Keratinocyte (primary cell): ENCODE data around the gene CDYL2. TPM values are rescaled to one million over a fixed set of nuclear protein-coding genes. Genes with fewer than 3 reads are reported as not detected.

ENCODE experiments used
- DNase-seq: peaks from one replicate; pipeline ENCODE4 v3.0.0-alpha.2; 2011; ENCODE audit warnings: low read depth, missing footprints, low spot score
- FAIRE-seq: peaks from 2 replicates; lab custom pipeline; 2011; peaks lifted over from hg19 to GRCh38; lab: Jason Lieb, UNC
- H2AFZ ChIP-seq: 2 replicates; pipeline ENCODE4 v1.6.0; 2012; ENCODE audit warnings: low read length, control low read depth, inconsistent platforms; ENCODE audit not compliant: control insufficient read depth
- H3K27ac ChIP-seq: 2 replicates; pipeline ENCODE4 v1.5.1; 2011; ENCODE audit warnings: low read length; ENCODE audit not compliant: control insufficient read depth, insufficient read depth
- H3K27me3 ChIP-seq: 3 replicates; pipeline ENCODE4 v1.6.0; 2011; ENCODE audit warnings: low read length; ENCODE audit not compliant: control insufficient read depth, insufficient read depth; ENCODE audit errors: extremely low read depth
- H3K36me3 ChIP-seq, 2 experiments: 2 replicates in 1 of 2; 3 replicates in 1 of 2; pipeline ENCODE4 v1.5.1; 2011; ENCODE audit warnings: low read length in 2 of 2, mild to moderate bottlenecking in 1 of 2; ENCODE audit not compliant: control insufficient read depth in 2 of 2, insufficient read depth in 2 of 2; ENCODE audit errors: extremely low read depth in 1 of 2
- H3K4me1 ChIP-seq: 3 replicates; pipeline ENCODE4 v1.5.1; 2011; ENCODE audit warnings: low read length; ENCODE audit not compliant: control insufficient read depth, insufficient read depth; ENCODE audit errors: extremely low read depth
- H3K4me2 ChIP-seq: 3 replicates; pipeline ENCODE4 v1.6.0; 2011; ENCODE audit warnings: low read depth, low read length; ENCODE audit not compliant: control insufficient read depth, insufficient read depth; ENCODE audit errors: extremely low read depth
- H3K4me3 ChIP-seq, 3 experiments: fragments of 200-600 bp in 1 of 3; sonication (generic) in 1 of 3; 2 replicates in 2 of 3; 3 replicates in 1 of 3; pipeline ENCODE4 v1.5.1; 2011 to 2016; ENCODE audit warnings: low read length in 3 of 3, mild to moderate bottlenecking in 3 of 3, control low read depth in 2 of 3, inconsistent platforms in 1 of 3, low read depth in 1 of 3, mixed read lengths in 1 of 3, mixed run types in 1 of 3, moderate library complexity in 1 of 3; ENCODE audit not compliant: control insufficient read depth in 2 of 3, insufficient read depth in 2 of 3; ENCODE audit errors: extremely low read depth in 1 of 3
- H3K79me2 ChIP-seq: 2 replicates; pipeline ENCODE4 v1.6.0; 2012; ENCODE audit warnings: low read length; ENCODE audit not compliant: control insufficient read depth, insufficient read depth
- H3K9ac ChIP-seq: 3 replicates; pipeline ENCODE4 v1.6.0; 2011; ENCODE audit warnings: low read length; ENCODE audit not compliant: control insufficient read depth, insufficient read depth; ENCODE audit errors: extremely low read depth
- H3K9me1 ChIP-seq: 3 replicates; pipeline ENCODE4 v1.6.0; 2011; ENCODE audit warnings: low read length; ENCODE audit not compliant: control insufficient read depth, insufficient read depth; ENCODE audit errors: extremely low read depth
- H3K9me3 ChIP-seq: 2 replicates; pipeline ENCODE4 v1.5.1; 2012; ENCODE audit warnings: low read depth, low read length; ENCODE audit not compliant: control insufficient read depth
- H4K20me1 ChIP-seq: 3 replicates; pipeline ENCODE4 v1.6.0; 2011; ENCODE audit warnings: low read length; ENCODE audit not compliant: control insufficient read depth, insufficient read depth; ENCODE audit errors: extremely low read depth
- EZH2 ChIP-seq: IDR thresholded peaks from one replicate; pipeline ENCODE4 v1.6.1; 2012; ENCODE audit warnings: inconsistent platforms, mild to moderate bottlenecking, low read length, moderate library complexity
- dilution Hi-C: fragments of 300-500 bp; cut with MboI; formaldehyde crosslinking; loops from one replicate; pipeline ENCODE4 v1.7.0; 2020; ENCODE audit warnings: low sequenced_read_pairs; ENCODE audit not compliant: extremely low pct_ligation_motif_present
- polyA plus RNA-seq, 5 experiments: library from polyadenylated mRNA; depleted of rRNA in 3 of 5; stranded (reverse) in 3 of 5; stranded (forward) in 1 of 5; unstranded in 1 of 5; fragments of >200 nt; gene quantifications; 1 replicate in 1 of 5; 2 replicates in 3 of 5; 3 replicates in 1 of 5; pipeline versions ENCODE4 v1.2.1 to v1.2.3, GENCODE V29; 2011 to 2012; ENCODE audit warnings: missing spikeins in 2 of 5, low read depth in 1 of 5, low replicate concordance in 1 of 5
- TF ChIP-seq, protein P1 (sequence below), 3 experiments: IDR thresholded peaks in 1 of 3; conservative IDR thresholded peaks in 1 of 3; optimal IDR thresholded peaks in 1 of 3; 2 replicates in 2 of 3; 3 replicates in 1 of 3; pipeline versions ENCODE3 to v1.5.1; 2011; ENCODE audit warnings: low read length in 3 of 3, mild to moderate bottlenecking in 3 of 3, moderate library complexity in 2 of 3, control low read depth in 1 of 3, inconsistent platforms in 1 of 3; ENCODE audit not compliant: insufficient read depth in 2 of 3; ENCODE audit errors: extremely low read depth in 1 of 3

The CDYL2 gene
- polyA plus RNA-seq, 1 donor (not counting 4 experiments of a cell fraction or from before 2014, with no cell fraction given): 2.0 TPM

DNA sequence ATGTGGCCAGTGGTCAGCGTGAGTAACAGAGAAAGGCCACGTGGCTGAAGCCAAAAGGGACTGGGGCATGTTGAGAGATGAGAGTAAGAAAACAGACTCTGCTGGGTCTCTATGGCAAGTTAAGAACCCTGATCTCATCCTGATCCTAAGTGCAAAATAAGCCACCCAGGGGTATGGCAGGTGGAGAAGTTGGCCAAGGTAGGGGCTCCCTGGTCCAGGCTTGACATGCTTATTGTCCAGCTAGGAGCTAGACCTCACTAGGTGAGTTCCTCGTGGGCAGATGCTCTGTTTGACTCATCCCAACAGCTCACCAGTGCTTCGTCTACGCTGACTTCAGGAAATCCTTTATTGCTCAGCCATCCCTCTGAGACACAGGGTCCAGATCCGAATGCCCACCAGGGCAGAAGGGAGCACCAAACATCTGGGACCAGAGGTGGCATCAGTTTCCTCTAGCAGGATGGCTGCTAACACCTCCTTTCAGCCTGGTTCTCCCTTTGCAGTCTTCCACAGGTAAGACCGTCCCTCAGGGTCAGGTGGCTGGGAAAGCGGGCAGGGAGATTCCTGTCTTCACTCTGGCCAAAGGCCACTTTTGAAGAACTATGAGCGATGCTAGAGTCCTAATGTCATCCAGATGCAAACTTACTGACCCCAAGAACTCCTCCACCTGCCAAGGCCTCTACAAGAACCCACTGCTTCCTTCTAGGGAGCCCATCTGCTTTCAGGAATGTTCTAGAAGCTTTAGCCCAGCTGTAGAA is 99.5 kb downstream of the CDYL2 start:
- no peak overlapping the region for H3K27ac ChIP-seq
- TF ChIP-seq EZH2: no peak
- TF ChIP-seq, protein P1, sequence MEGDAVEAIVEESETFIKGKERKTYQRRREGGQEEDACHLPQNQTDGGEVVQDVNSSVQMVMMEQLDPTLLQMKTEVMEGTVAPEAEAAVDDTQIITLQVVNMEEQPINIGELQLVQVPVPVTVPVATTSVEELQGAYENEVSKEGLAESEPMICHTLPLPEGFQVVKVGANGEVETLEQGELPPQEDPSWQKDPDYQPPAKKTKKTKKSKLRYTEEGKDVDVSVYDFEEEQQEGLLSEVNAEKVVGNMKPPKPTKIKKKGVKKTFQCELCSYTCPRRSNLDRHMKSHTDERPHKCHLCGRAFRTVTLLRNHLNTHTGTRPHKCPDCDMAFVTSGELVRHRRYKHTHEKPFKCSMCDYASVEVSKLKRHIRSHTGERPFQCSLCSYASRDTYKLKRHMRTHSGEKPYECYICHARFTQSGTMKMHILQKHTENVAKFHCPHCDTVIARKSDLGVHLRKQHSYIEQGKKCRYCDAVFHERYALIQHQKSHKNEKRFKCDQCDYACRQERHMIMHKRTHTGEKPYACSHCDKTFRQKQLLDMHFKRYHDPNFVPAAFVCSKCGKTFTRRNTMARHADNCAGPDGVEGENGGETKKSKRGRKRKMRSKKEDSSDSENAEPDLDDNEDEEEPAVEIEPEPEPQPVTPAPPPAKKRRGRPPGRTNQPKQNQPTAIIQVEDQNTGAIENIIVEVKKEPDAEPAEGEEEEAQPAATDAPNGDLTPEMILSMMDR (optimal IDR thresholded peaks at IDR 0.05 in 1 of 3, IDR thresholded peaks at IDR 0.05 in 1 of 3, conservative IDR thresholded peaks at IDR 0.05 in 1 of 3; ENCODE audit: extremely low read depth in 1 of 3, insufficient read depth in 2 of 3, low read length in 3 of 3): no peak

DNA sequence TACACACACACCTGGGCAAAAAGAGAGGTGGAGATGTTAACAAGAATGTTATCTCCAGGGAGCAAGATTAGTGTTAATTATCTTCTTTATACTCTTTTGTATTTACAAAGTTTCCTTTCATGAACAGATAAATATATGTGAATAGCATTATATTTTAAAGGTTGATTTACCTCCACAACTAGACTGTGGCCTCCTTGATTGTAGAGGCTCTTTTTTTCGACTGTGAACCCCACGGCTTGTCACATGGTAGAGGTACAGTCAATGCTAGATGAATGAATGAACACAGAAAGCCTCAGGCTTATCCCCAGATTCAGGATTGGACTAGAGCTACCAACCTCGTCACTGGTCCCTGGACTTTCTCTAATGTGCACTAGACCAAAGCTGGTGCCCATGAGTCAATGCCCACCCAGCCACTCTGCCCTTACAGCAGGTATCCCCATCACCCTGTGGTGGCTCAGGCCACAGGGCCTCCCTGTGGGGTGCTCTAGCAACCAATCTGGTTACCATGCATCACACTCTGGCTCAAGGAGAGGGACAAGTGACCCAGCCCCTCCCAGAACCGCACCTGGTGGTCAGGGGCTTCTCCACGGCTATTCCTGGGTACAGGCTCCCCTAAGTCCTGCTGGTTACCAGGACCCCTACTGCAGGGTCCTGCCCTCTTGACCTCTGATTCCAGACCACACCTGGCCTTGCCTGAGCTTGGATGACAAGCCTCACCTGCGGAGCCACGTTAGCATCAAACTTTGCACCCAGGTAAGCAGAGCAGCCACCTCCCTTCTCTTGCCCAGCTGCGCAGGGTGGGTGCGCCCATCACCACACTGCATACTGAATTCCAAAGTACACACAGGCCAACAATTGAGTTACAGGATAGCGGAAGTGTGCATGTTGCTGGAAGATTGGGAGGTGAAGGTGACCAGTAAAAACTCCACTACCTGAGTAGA is 101.0 kb downstream of the CDYL2 start:
- dilution Hi-C loops: no loop called here
- no peak overlapping the region for H3K4me3 ChIP-seq

More for the DNA sequence above, 99.5 kb downstream of the CDYL2 start:
- Histone ChIP-seq H3K9me1 (no peaks in the 10 kb centered on the region), H4K20me1 (no peaks in the 10 kb centered on the region), H3K4me2 (no peak overlapping the region), H3K79me2 (no peaks in the 10 kb centered on the region), H3K4me1 (no peaks in the 10 kb centered on the region), H3K36me3 (no peaks in the 10 kb centered on the region), H2AFZ (no peak overlapping the region), H3K9me3 (no peaks in the 10 kb centered on the region), H3K9ac (no peak overlapping the region), H3K4me3 (no peak overlapping the region), H3K27me3 (no peaks in the 10 kb centered on the region)
- dilution Hi-C loops: no loop called here
- no peak for FAIRE-seq
- no peak for DNase-seq

More for the DNA sequence above, 101.0 kb downstream of the CDYL2 start:
- TF ChIP-seq, protein P1 (optimal IDR thresholded peaks at IDR 0.05 in 1 of 3, IDR thresholded peaks at IDR 0.05 in 1 of 3, conservative IDR thresholded peaks at IDR 0.05 in 1 of 3; ENCODE audit: extremely low read depth in 1 of 3, insufficient read depth in 2 of 3, low read length in 3 of 3): no peak
- no peak for TF ChIP-seq EZH2
- Histone ChIP-seq H3K9ac (no peak overlapping the region), H3K36me3 (no peaks in the 10 kb centered on the region), H3K9me1 (no peaks in the 10 kb centered on the region), H3K27me3 (no peaks in the 10 kb centered on the region), H3K79me2 (no peaks in the 10 kb centered on the region), H3K4me2 (no peak overlapping the region), H4K20me1 (no peaks in the 10 kb centered on the region), H3K4me1 (no peaks in the 10 kb centered on the region), H3K27ac (no peak overlapping the region), H2AFZ (no peak overlapping the region), H3K9me3 (no peaks in the 10 kb centered on the region)
- no peak for FAIRE-seq
- DNase-seq: no peak
